NCI-H460 (cell line): ENCODE measurements around the gene CASTOR2. TPM values are rescaled to one million over a fixed set of nuclear protein-coding genes. Genes with fewer than 3 reads are reported as not detected.
"Not testable (repeated sequence)": the region's sequence is repeated elsewhere in the genome, so short reads cannot be mapped to it uniquely, and the experiment has no call there.

Experiments used
- DNase-seq: peaks from one replicate; pipeline ENCODE4 v3.0.0-alpha.2; 2016; ENCODE audit warnings: low read depth; ENCODE audit errors: extremely low read depth
- total RNA-seq: library from RNA; depleted of rRNA; stranded (reverse); fragments of >200 nt; shearing (Covaris generic); gene quantifications from 2 replicates; pipeline ENCODE4 v1.2.3, GENCODE V29; 2014; rRNA removed

CASTOR2 gene
- total RNA-seq, 1 experiment from 2014 or later, result 5.5 TPM

DNA sequence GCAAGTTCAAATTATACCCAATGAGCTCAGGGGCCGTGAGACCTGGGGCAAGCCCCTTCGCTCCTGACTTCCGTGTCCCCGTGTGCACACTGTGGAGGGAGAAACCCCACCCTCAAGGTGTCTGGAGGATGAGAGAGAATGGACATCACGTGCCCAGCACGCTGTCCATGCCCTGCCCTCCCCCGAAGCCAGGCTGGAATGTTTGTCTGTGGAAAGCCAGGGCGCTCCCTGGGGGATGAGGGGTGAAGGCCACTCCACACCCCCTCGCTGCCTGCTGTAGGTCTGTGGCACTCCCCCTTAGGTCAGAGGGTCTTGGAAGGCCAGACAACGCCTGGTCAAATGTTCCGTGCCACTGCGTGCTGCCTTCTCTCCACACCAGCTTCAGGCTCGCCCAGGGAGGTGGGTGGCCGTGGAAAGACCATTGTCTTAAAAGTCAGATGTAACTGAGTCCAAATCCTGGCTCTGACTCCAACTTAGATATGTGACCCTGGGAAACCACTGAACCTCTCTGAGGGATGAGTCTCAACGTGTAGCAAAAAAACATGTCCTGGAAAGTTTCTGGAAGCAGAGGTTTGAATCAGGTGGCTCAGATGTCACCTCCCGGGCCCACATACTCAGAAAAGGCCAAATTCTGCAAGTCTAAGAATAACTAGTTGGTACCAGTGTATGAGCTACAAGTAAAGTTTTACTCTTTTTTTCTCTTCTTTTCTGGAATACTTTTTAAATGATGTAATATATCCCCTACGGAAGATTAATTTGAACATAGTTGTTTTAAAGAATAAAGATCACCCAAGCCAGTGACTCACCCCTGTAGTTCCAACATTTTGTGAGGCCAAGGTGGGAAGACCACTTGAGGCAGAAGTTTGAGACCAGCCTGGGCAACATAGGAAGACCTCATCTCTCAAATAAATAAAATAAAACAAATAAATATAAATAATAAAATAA is 84.2 kb downstream of the CASTOR2 start:
- no peak for DNase-seq

DNA sequence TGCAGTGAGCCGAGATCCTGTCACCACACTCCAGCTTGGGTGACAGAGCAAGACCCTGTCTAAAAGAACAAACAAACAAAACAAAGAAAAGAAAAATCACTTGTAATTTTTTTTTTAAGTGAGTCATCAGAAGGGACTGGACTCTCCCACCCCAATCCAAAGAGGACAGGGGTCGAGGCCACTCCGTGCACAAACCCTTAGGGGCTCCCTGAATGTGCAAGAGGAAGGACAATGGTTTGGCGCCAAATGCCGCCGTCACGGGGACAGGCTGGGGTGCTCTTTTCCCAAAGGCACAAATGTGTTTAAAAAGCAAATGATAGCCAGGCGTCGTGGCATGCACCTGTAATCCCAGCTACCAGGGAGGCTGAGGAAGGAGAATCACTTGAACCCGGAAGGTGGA is 85.3 kb downstream of the CASTOR2 start:
- DNase-seq, result no peak

DNA sequence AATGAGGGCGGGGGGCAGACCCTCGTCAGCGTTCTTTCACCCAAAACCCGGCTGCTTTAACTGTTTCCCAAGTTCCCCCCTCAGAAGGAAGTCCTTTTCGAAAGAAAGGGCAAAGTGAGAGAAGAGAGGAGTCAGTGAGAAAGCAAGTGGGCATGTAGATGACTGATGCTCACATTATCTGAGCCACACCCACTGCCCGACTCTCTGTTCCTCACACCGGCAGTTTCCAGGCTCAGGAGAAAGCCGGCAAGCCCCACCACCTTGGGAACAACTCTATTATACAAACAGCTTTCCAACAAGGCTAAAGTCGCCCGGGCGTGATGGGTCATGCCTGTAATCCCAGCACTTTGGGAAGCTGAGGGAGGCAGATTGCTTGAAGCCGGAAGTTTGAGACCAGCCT is 86.0 kb downstream of the CASTOR2 start:
- no peak for DNase-seq

DNA sequence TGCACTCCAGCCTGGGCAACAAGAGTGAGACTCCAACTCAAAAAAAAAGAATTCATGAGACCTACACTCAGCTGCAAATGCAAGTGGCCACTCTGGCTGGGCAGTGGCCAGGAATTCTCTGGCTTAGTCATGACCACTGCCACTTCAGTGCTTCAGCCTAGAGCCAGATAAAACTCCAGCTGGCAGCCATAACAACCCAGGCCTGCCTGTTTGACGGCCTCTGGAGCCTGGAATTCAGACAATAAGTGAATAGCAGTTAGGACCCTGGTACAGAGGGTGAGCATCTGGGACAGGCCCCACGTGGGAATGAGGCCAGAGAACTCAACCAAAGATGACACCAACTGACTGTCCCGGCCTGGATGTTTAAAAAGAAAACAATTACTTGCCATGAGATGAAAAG is 90.2 kb downstream of the CASTOR2 start:
- DNase-seq, result no peak

DNA sequence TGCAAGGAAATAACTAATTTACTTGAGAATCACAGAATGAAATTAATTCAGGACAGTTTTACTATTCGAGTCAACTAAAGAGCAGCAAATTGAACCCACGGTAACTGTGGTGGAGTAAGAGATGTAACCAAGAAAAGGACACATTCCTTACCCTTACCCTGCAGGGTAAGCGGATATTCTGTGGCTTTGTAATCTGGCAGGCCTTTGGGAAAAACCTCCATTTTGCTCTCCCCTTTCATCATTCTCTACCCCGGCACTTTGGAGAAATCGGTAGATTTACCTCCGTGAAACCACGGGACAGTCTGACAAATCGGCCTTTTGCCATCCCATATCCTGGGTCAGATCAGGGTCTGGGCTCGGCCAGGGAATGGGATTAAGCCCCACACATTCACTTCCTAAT is 90.7 kb downstream of the CASTOR2 start:
- no peak for DNase-seq

DNA sequence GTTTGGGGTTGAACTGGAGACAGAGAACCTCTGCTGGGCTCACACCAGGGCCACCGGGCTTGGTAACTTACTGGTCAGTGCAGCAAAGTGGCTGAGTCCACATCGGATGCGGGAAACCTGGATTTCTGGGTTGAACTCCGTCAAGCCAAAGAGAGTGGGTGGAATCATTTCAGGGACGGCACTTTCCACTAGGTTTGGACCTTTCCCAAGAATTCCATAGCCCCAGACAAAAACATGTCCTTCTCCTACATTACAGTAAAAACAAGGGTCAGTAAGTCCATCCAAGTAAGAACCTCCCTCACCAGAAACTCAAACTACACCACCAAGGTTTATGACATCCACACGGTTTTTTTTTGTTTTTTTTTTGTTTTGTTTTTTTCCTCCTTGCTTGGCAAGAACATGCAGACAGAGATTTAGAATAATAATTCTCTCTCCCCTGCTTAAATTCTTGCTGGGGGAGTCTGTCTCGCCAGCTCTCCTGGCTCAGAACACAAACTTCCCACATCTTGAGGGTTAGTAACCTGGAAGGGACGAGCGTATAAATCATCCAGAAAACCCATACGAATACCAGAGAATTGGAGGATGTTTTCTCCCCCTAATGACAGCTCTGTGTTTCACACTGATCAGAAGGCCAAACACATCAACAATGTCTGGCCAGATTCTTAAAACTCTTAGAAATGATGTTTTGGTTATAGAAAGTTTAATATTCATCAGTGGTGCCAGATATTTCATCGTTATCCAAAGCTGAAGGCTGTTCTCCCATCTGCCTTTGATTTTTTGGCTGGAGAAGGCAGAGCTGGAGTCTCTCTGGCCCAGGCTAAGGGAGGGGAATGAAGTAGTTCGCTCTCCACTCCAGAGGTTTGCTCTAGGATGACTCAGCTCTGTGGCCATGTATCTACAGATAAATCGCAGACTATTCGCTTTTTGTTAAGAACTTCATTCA is 91.6 kb downstream of the CASTOR2 start:
- no peak for DNase-seq

DNA sequence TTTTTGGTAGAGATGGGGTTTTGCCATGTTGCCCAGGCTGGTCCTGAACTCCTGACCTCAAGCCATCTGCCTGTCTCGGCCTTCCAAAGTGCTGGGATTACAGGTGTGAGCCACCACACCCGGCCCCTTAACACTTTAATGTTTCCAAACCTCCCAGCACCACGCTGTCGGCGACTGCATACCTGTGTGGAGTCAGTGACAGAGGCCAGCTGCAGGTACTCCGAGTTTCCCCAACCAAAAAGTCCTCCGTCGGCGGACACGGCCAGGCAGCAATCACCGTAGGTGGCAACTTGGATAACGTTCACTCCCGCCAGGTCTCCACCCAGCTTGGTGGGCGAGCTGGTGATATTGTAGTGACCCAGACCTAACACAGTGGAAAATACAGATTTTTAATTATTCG is 93.9 kb downstream of the CASTOR2 start:
- no peak for DNase-seq

DNA sequence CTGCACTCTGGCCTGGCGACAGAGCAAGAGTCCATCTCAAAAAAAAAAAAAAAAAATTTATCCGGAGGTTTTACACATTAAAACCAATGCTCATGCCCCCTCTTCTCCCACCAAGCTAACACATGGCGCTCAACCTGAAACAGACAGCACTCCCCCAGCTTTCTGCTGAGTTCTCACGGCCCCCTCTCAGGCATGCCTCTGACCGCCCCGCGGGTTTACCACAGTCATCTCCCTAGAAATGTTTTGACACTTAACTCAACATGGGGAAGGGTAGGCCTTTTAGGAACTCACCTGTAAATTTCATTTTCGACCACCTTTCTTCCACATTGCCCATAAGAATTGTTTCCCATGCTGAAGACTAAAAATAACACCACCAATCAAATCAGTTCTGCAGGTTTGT is 99.8 kb downstream of the CASTOR2 start:
- no peak for DNase-seq

DNA sequence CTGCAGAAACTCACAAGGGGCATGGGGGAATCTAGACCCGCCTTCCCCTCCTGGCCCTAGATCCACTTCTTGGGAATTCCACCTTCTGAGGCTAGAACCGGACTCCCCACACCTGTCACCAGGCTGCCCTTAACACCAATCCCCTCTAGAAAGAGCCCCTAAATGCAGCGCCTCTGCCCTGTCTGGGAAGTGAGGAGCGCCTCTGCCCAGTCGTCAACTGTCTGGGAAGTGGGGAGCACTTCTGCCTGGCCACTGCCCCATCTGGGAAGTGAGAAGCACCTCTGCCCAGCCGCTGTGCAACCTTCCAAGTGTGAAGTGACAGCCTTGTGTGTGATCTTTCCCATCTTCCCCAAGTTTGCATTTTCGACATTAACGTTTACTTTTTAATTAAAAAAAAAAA is 100.3 kb downstream of the CASTOR2 start:
- DNase-seq, result no peak

DNA sequence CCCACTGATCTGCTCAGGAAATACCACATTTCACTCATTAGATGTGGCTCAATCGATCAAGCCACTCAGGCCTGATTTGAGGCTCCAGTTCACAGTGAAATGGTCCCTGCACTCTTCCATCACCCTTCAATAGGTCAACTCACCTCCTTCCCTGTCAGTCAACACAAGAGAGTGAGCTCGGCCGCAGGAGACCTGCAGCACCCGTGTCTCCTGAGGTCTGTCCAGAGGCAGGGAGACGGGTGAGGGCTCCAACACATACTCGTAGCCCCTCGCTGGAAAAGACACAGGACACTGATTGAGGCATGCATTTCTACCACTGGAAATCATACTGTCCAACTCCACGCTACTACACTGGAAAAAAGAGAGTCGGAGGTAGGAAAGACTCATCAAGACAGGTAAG is 102.0 kb downstream of the CASTOR2 start:
- no peak for DNase-seq

DNA sequence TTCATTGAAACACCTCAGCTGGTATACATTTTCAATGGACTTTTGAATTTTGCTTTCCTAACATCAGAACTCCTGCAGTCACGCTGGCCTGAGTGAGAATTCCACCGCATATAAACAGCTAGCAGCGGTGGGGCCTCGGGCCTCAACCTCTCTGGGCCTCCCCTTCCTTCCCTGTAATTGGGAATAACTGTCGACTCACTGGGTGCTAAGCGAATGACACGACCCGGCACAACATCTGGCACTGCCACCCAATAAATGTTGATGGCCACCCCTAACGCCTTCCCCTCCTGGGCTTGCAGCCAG is 108.4 kb downstream of the CASTOR2 start:
- peak; percentile 11 for DNase-seq

DNA sequence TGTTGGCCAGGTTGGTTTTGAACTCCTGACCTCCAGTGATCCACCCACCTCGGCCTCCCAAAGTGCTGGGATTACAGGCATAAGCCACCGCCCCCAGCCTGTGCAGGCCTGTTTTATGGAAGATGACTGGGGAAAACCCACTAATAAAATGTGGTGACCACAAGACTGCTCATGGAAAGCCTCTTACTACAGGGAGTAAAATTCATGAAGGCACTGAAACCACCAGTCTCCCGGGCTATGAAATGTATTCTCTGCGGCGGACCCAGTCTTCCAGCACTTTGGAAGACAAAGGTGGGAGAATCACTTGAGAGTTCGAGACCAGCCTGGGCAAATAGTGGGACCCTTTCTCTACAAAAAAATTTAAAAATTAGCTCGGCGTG is 109.7 kb downstream of the CASTOR2 start:
- DNase-seq, result not testable (repeated sequence)

Other genes with a start within 250 kb of the CASTOR2 start
- not detected in 2 replicates for gene NCF1, start 190.7 kb upstream of the CASTOR2 start, total RNA-seq
- gene GTF2IRD2, start 113.1 kb upstream of the CASTOR2 start, total RNA-seq, result 6.2 and 14.3 TPM in 2 replicates
- gene RCC1L, start 109.1 kb downstream of the CASTOR2 start, total RNA-seq, result 53.2 and 56.9 TPM in 2 replicates
- gene GTF2IRD2B, start 127.9 kb downstream of the CASTOR2 start, total RNA-seq, result 23.9 and 40.1 TPM in 2 replicates